ENCODE results near the gene FADD. TPM values are rescaled to one million over a fixed set of nuclear protein-coding genes. Genes with fewer than 3 reads are reported as not detected.

Gene FADD, protein sequence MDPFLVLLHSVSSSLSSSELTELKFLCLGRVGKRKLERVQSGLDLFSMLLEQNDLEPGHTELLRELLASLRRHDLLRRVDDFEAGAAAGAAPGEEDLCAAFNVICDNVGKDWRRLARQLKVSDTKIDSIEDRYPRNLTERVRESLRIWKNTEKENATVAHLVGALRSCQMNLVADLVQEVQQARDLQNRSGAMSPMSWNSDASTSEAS
- 10 to 100 TPM in 1 of 2 donors, 1 to 10 TPM in 1; 7.3 to 19.5 TPM for polyA plus RNA-seq

DNA sequence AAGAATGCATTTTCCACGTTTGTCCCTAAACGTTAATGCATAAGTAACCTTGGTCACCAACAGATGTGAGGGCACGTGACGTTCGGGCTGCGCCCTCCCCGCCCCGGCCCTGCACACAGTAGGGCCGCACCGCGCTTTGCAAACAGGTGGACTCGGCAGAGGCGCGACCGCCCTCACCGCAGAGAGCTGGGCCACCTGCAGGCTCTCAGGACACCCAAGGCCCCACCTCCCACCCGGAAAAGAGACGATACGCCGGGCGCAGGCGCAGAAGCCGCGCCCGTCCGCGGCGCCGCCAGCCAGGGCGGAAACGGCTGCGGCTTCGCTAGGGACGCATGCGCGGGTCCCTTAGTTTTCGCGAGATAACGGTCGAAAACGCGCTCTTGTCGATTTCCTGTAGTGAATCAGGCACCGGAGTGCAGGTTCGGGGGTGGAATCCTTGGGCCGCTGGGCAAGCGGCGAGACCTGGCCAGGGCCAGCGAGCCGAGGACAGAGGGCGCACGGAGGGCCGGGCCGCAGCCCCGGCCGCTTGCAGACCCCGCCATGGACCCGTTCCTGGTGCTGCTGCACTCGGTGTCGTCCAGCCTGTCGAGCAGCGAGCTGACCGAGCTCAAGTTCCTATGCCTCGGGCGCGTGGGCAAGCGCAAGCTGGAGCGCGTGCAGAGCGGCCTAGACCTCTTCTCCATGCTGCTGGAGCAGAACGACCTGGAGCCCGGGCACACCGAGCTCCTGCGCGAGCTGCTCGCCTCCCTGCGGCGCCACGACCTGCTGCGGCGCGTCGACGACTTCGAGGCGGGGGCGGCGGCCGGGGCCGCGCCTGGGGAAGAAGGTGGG is at the start of gene FADD:
TSS of gene FADD (plus strand) at position 377 of the 831 bp plus-strand sequence. CDS start at position 541, 164 bp downstream.
- peak within 1 kb of the TSS; percentile 92 to 96 for H3K27ac ChIP-seq (ENCODE audit: low read depth in 2 of 2, low read length in 1 of 2)
- WGBS, 2 donors = 0% methylated on average over 83 to 91 of the region's 91 CpGs
- no peaks in the 10 kb centered on the region for H3K9me3 ChIP-seq (ENCODE audit: control insufficient read depth in 2 of 2, insufficient read depth in 1 of 2, low read depth in 1 of 2, low read length in 1 of 2)
- H3K4me3 ChIP-seq (ENCODE audit: low read depth in 1 of 2, low read length in 2 of 2) = peak within 1 kb of the TSS; percentile 84 to 87
- peaks cover 11 to 24% of the 10 kb centered on the region in 2 donors for H3K36me3 ChIP-seq (ENCODE audit: control insufficient read depth in 2 of 2, insufficient read depth in 2 of 2, low read length in 1 of 2)
- H3K4me1 ChIP-seq (ENCODE audit: control insufficient read depth in 2 of 2, insufficient read depth in 2 of 2, low read length in 1 of 2) = peaks cover 4 to 5% of the 10 kb centered on the region in 2 donors
- H3K27me3 ChIP-seq (ENCODE audit: control insufficient read depth in 1 of 2, insufficient read depth in 2 of 2, low read length in 2 of 2) = no peaks in the 10 kb centered on the region

DNA sequence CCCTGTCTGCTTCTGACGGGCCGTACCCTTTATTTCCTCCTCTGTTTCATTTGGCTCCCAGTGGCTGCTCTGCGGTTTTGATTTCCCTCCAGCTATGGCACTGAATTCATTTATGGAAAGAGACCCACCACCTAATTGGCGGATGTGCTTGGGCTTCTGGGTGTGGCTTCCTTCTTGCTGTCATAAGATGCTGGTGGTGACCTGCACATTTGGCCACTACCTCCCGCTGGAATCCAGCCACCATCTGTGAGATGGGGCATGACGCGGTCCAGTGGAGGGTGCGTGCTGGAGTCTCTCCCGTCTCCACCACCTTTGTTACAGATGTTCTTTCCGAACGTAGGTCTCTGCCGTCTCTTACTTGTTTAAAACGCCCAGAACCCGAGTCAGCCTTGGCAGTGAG is 47.7 kb upstream of the FADD start:
- 61 to 62% methylated on average over 14 of the region's 14 CpGs for WGBS, 2 donors
- no peaks in the 10 kb centered on the region for H3K9me3 ChIP-seq (ENCODE audit: control insufficient read depth in 2 of 2, insufficient read depth in 1 of 2, low read depth in 1 of 2, low read length in 1 of 2)
- no peaks in the 10 kb centered on the region for H3K36me3 ChIP-seq (ENCODE audit: control insufficient read depth in 2 of 2, insufficient read depth in 2 of 2, low read length in 1 of 2)
- H3K4me3 ChIP-seq (ENCODE audit: low read depth in 1 of 2, low read length in 2 of 2) = no peak overlapping the region
- no peaks in the 10 kb centered on the region for H3K27me3 ChIP-seq (ENCODE audit: control insufficient read depth in 1 of 2, insufficient read depth in 2 of 2, low read length in 2 of 2)
- peaks cover 8 to 17% of the 10 kb centered on the region in 2 donors for H3K4me1 ChIP-seq (ENCODE audit: control insufficient read depth in 2 of 2, insufficient read depth in 2 of 2, low read length in 1 of 2)
- no peak overlapping the region for H3K27ac ChIP-seq (ENCODE audit: low read depth in 2 of 2, low read length in 1 of 2)

DNA sequence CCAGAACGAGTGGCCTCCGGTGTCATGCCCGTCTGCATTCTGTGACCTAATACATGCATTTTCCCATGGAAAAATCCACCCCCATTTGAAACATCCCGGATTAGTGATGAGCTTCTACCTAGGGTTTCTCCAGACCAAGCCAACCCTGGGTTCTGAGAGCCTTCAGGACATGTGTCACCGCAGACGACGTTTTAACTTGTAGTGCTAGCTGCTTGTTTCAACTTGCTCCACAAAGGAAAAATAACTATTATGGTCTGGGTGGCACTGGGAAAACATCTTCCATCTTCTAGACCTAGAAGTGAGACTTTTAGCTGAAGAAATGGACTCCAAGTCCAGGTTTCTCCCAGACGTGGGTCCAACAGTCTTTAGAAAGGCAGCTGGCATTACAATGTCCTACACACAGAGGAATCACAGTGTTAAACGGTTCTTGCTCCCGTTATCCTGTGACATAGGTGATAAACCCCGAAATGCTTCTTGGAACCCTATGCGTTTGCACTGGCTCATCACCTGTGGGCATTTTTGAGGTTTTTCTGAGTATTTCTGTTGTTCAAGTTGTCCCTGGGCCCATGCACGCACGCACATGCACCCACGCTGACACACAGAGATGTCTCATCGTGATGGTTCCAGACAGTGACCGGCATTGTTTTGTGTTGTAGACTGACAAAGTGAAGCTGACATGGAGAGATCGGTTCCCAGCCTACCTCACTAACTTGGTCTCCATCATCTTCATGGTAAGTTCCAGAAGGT is 46.6 kb upstream of the FADD start:
- no peaks in the 10 kb centered on the region for H3K36me3 ChIP-seq (ENCODE audit: control insufficient read depth in 2 of 2, insufficient read depth in 2 of 2, low read length in 1 of 2)
- no peaks in the 10 kb centered on the region for H3K27me3 ChIP-seq (ENCODE audit: control insufficient read depth in 1 of 2, insufficient read depth in 2 of 2, low read length in 2 of 2)
- no peak overlapping the region for H3K4me3 ChIP-seq (ENCODE audit: low read depth in 1 of 2, low read length in 2 of 2)
- H3K9me3 ChIP-seq (ENCODE audit: control insufficient read depth in 2 of 2, insufficient read depth in 1 of 2, low read depth in 1 of 2, low read length in 1 of 2) = no peaks in the 10 kb centered on the region
- 55 to 67% methylated on average over 18 of the region's 18 CpGs for WGBS, 2 donors
- H3K4me1 ChIP-seq (ENCODE audit: control insufficient read depth in 2 of 2, insufficient read depth in 2 of 2, low read length in 1 of 2) = peaks cover 8 to 20% of the 10 kb centered on the region in 2 donors
- H3K27ac ChIP-seq (ENCODE audit: low read depth in 2 of 2, low read length in 1 of 2) = peak overlapping the region in 1 of 2 donors; percentile 15

DNA sequence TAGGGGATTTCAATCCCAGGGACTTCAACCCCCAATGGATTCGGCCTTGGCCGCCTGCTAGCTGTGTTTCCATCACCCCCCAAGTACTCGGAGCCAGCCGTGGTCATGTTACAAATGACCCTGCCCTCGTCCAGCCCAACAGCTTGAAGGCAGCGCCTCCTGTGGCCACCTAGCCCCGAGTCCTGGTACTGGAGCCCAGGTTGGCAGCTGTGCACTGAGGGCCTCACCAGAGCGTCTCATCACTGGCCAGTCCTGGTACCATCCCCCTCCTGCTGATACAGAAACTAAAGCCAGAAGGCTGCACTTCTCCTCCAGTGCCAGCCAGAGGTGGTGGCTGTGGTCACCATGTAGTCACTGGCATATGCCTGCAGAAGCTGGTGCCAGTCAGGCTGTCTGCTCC is 44.9 kb upstream of the FADD start:
- Histone ChIP-seq H3K4me1 (ENCODE audit: control insufficient read depth in 2 of 2, insufficient read depth in 2 of 2, low read length in 1 of 2) (peaks cover 8 to 20% of the 10 kb centered on the region in 2 donors), H3K4me3 (ENCODE audit: low read depth in 1 of 2, low read length in 2 of 2) (no peak overlapping the region), H3K36me3 (ENCODE audit: control insufficient read depth in 2 of 2, insufficient read depth in 2 of 2, low read length in 1 of 2) (no peaks in the 10 kb centered on the region), H3K27ac (ENCODE audit: low read depth in 2 of 2, low read length in 1 of 2) (no peak overlapping the region), H3K9me3 (ENCODE audit: control insufficient read depth in 2 of 2, insufficient read depth in 1 of 2, low read depth in 1 of 2, low read length in 1 of 2) (no peaks in the 10 kb centered on the region), H3K27me3 (ENCODE audit: control insufficient read depth in 1 of 2, insufficient read depth in 2 of 2, low read length in 2 of 2) (no peaks in the 10 kb centered on the region)
- 62 to 70% methylated on average over 8 of the region's 8 CpGs for WGBS, 2 donors

DNA sequence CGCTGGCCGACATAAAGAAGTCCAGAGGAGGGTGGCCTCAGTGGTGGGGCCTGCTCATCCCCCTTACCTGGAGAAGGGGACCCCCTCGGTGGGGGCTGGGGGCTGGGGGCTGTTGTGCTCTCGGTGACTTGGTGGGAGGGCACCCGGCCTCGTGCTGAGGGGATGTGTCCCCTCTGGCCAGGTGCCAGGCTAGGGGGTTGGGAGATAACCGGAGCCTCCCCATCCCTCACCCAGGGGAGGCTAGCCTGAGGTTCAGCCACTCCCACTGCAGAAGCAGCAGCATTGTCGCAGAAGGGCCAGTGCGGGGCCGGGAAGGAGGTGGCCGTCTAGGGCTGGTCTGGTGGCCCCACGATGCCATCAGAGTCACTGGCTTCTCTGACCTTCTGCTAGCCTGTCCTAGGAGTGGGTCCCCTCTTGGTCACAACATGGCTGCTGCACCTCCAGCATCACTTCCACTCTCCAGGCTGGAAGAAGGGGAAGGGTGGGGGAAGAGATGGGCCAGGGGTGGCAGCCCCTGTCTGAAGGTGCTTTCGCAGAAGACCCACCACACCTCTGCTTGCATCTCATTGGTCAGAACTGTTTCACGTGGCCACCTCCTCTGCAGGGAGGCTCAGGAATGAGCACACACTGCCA is 44.2 kb upstream of the FADD start:
- H3K27ac ChIP-seq (ENCODE audit: low read depth in 2 of 2, low read length in 1 of 2) = peak overlapping the region in 1 of 2 donors; percentile 44
- H3K4me3 ChIP-seq (ENCODE audit: low read depth in 1 of 2, low read length in 2 of 2) = no peak overlapping the region
- H3K27me3 ChIP-seq (ENCODE audit: control insufficient read depth in 1 of 2, insufficient read depth in 2 of 2, low read length in 2 of 2) = no peaks in the 10 kb centered on the region
- WGBS, 2 donors = 89 to 91% methylated on average over 14 of the region's 14 CpGs
- H3K9me3 ChIP-seq (ENCODE audit: control insufficient read depth in 2 of 2, insufficient read depth in 1 of 2, low read depth in 1 of 2, low read length in 1 of 2) = no peaks in the 10 kb centered on the region
- H3K36me3 ChIP-seq (ENCODE audit: control insufficient read depth in 2 of 2, insufficient read depth in 2 of 2, low read length in 1 of 2) = no peaks in the 10 kb centered on the region
- peaks cover 8 to 20% of the 10 kb centered on the region in 2 donors for H3K4me1 ChIP-seq (ENCODE audit: control insufficient read depth in 2 of 2, insufficient read depth in 2 of 2, low read length in 1 of 2)

DNA sequence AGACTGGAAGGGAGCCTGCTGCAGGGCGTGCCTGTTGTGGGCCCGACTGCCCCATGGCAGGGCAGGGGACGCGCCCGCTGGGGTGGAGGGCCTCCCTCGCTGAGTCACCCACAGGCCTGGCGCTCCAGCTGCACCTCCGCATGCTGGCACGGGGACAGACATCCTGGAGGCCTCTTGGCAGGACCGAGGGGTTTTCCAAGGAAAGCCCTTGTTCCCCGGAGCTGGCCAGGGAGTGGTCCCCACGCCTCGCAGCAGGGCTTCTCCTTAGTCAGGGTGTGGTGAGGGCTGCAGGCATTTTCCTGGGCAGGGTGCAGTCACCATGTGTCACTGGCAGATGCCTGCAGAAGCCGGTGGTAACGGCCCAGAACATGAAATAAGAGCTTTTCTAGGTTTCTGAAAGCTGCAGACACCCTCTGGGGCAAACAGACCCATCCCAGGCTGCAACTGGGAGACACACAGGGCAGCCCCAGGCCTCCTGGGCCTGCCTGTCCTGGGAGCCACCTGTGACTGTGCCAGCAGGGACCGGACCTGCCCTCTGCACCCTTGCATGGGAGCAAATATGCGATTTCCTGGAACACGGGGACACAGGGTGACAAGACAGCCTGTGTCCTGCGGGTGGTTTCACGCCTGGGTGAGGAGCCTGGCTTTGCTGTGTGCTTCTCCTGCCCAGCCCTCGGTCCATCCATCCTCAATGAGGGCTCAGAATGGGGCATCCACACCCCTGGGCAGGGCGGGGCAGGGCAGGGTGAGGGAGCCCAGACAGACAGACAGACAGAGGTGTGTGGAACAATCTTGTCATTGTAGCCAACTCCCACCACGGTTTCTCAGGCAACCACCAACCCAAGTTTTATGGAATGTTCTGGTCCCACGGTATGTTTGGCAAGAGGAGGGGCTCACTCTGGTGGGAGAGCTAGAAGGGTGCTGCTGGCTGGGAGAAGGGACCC is 43.2 kb upstream of the FADD start:
- Histone ChIP-seq H3K4me3 (ENCODE audit: low read depth in 1 of 2, low read length in 2 of 2) (no peak overlapping the region), H3K27me3 (ENCODE audit: control insufficient read depth in 1 of 2, insufficient read depth in 2 of 2, low read length in 2 of 2) (no peaks in the 10 kb centered on the region), H3K27ac (ENCODE audit: low read depth in 2 of 2, low read length in 1 of 2) (peak overlapping the region; percentile 44 to 62), H3K4me1 (ENCODE audit: control insufficient read depth in 2 of 2, insufficient read depth in 2 of 2, low read length in 1 of 2) (peaks cover 5 to 20% of the 10 kb centered on the region in 2 donors), H3K9me3 (ENCODE audit: control insufficient read depth in 2 of 2, insufficient read depth in 1 of 2, low read depth in 1 of 2, low read length in 1 of 2) (no peaks in the 10 kb centered on the region), H3K36me3 (ENCODE audit: control insufficient read depth in 2 of 2, insufficient read depth in 2 of 2, low read length in 1 of 2) (no peaks in the 10 kb centered on the region)
- 44 to 49% methylated on average over 24 of the region's 24 CpGs for WGBS, 2 donors

DNA sequence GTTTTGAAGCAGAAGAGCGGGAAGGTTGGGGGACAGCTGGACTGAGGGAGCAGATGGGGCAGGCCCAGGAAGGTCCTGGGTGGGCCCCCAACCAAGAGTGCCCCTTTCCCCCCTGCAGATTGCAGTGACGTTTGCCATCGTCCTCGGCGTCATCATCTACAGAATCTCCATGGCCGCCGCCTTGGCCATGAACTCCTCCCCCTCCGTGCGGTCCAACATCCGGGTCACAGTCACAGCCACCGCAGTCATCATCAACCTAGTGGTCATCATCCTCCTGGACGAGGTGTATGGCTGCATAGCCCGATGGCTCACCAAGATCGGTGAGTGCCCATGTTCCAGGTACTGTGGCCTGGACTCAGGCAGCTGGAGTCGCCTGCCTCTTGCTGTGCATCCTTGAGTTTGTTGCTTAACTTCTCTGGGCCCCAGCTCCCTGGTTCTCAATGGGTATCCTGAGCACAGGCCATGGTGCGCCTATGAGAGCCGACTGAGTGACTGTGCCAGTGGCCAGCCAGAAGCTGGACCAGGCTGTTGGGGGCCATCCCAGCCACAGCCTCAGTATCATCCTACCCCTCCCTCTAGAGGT is 42.0 kb upstream of the FADD start:
- 89 to 94% methylated on average over 17 of the region's 17 CpGs for WGBS, 2 donors
- no peak overlapping the region for H3K4me3 ChIP-seq (ENCODE audit: low read depth in 1 of 2, low read length in 2 of 2)
- H3K36me3 ChIP-seq (ENCODE audit: control insufficient read depth in 2 of 2, insufficient read depth in 2 of 2, low read length in 1 of 2) = no peaks in the 10 kb centered on the region
- no peaks in the 10 kb centered on the region for H3K27me3 ChIP-seq (ENCODE audit: control insufficient read depth in 1 of 2, insufficient read depth in 2 of 2, low read length in 2 of 2)
- H3K4me1 ChIP-seq (ENCODE audit: control insufficient read depth in 2 of 2, insufficient read depth in 2 of 2, low read length in 1 of 2) = peaks cover 4 to 16% of the 10 kb centered on the region in 2 donors
- no peaks in the 10 kb centered on the region for H3K9me3 ChIP-seq (ENCODE audit: control insufficient read depth in 2 of 2, insufficient read depth in 1 of 2, low read depth in 1 of 2, low read length in 1 of 2)
- H3K27ac ChIP-seq (ENCODE audit: low read depth in 2 of 2, low read length in 1 of 2) = no peak overlapping the region

DNA sequence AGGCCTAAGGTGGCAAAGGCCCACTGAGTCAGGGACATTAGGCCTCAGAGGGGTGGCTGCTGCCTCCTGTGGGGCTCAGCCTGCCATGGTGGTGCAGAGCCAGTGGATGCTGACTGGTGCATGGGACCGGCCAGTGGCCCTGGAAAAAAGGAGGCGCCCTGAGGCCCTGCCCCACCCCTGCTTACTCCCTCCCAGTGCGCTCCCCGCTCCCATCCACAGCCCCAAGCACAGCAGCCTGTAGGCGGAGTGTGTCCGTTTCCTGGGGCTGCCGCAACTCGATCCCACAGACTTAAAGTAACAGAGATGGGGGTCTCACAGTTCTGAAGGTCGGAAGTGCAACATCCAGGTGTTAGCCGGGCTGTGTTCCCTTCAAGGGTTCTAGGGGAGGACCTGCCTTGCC is 38.4 kb upstream of the FADD start:
- WGBS, 2 donors = 87 to 90% methylated on average over 10 of the region's 10 CpGs
- peaks cover 4 to 9% of the 10 kb centered on the region in 2 donors for H3K4me1 ChIP-seq (ENCODE audit: control insufficient read depth in 2 of 2, insufficient read depth in 2 of 2, low read length in 1 of 2)
- no peak overlapping the region for H3K4me3 ChIP-seq (ENCODE audit: low read depth in 1 of 2, low read length in 2 of 2)
- no peaks in the 10 kb centered on the region for H3K36me3 ChIP-seq (ENCODE audit: control insufficient read depth in 2 of 2, insufficient read depth in 2 of 2, low read length in 1 of 2)
- H3K27ac ChIP-seq (ENCODE audit: low read depth in 2 of 2, low read length in 1 of 2) = no peak overlapping the region
- H3K9me3 ChIP-seq (ENCODE audit: control insufficient read depth in 2 of 2, insufficient read depth in 1 of 2, low read depth in 1 of 2, low read length in 1 of 2) = no peaks in the 10 kb centered on the region
- no peaks in the 10 kb centered on the region for H3K27me3 ChIP-seq (ENCODE audit: control insufficient read depth in 1 of 2, insufficient read depth in 2 of 2, low read length in 2 of 2)

Data from esophagus (tissue), 2 donors.